A673 (cell line): ENCODE results near the gene TSEN2. TPM values are rescaled to one million over a fixed set of nuclear protein-coding genes. Genes with fewer than 3 reads are reported as not detected.
A peak's percentile ranks its signal among the peaks of the same experiment; 100 is the strongest.

ENCODE experiments used
- BruUV-seq: library from RNA; stranded (reverse); fragments of 400-500 nt; replicated peaks from 2 replicates; lab custom pipeline; 2021; lab: Mats Ljungman, UMichigan
- CTCF ChIA-PET: fragments of 300-600 bp; sonication (Branson Sonifier 250); formaldehyde crosslinking; loops from one replicate; lab custom pipeline; 2022; ENCODE audit warnings: antibody characterized with exemption; lab: Charles Lee
- POLR2A ChIA-PET: fragments of 300-600 bp; sonication (Branson Sonifier 250); formaldehyde crosslinking; loops from one replicate; lab custom pipeline; 2022; ENCODE audit warnings: antibody characterized with exemption; ENCODE audit not compliant: low non-redundant PET; lab: Charles Lee
- DNase-seq: peaks from one replicate; pipeline ENCODE4 v3.0.0-alpha.2; 2015; ENCODE audit warnings: low spot score
- H3K27ac ChIP-seq: fragments of 200-600 bp; sonication (generic); 2 replicates; pipeline ENCODE4 v1.5.1; 2016; ENCODE audit warnings: mixed run types, low read depth, mild to moderate bottlenecking, mixed read lengths, antibody characterized with exemption, low read length; ENCODE audit not compliant: poor library complexity, severe bottlenecking
- H3K27me3 ChIP-seq: fragments of 200-600 bp; sonication (generic); replicated peaks from 2 replicates; pipeline ENCODE4 v1.6.1; 2017; ENCODE audit warnings: mixed run types, low read depth, mild to moderate bottlenecking, mixed read lengths, antibody characterized with exemption, low read length; ENCODE audit not compliant: insufficient read depth, poor library complexity
- H3K36me3 ChIP-seq: fragments of 200-600 bp; sonication (generic); 2 replicates; pipeline ENCODE4 v1.6.1; 2016; ENCODE audit warnings: mixed run types, mild to moderate bottlenecking, mixed read lengths, antibody characterized with exemption, low read length; ENCODE audit not compliant: insufficient read depth, poor library complexity, severe bottlenecking
- H3K4me1 ChIP-seq: fragments of 200-600 bp; sonication (generic); 2 replicates; pipeline ENCODE4 v1.6.1; 2017; ENCODE audit warnings: mixed run types, mild to moderate bottlenecking, mixed read lengths, antibody characterized with exemption, low read length; ENCODE audit not compliant: insufficient read depth, poor library complexity, severe bottlenecking
- H3K4me3 ChIP-seq: fragments of 200-600 bp; sonication (generic); 2 replicates; pipeline ENCODE4 v1.5.1; 2016; ENCODE audit warnings: low read depth, mixed run types, mild to moderate bottlenecking, mixed read lengths, low read length; ENCODE audit not compliant: poor library complexity, severe bottlenecking
- H3K9me3 ChIP-seq: fragments of 200-600 bp; sonication (generic); 2 replicates; pipeline ENCODE4 v1.6.1; 2016; ENCODE audit warnings: mixed run types, low read depth, mild to moderate bottlenecking, mixed read lengths, antibody characterized with exemption, low read length; ENCODE audit not compliant: poor library complexity, severe bottlenecking
- CTCF ChIP-seq: fragments of 300-800, 200-600 bp; sonication (generic); conservative IDR thresholded peaks from 2 replicates; pipeline ENCODE4 v1.5.1; 2017; ENCODE audit warnings: low read depth, mild to moderate bottlenecking, antibody characterized with exemption, low read length, moderate library complexity, mixed read lengths
- EZH2 ChIP-seq: fragments of 200-600 bp; sonication (generic); IDR thresholded peaks from 2 replicates; pipeline ENCODE4 v1.6.1; 2017; ENCODE audit warnings: borderline replicate concordance, low read depth, mild to moderate bottlenecking, mixed read lengths, antibody characterized with exemption, low read length; ENCODE audit not compliant: poor library complexity, severe bottlenecking
- intact Hi-C: fragments of 100-400 bp; cut with micrococcal nuclease; formaldehyde crosslinking; loops from one replicate; pipeline ENCODE4 v1.10.0; 2022; ENCODE audit not compliant: unreplicated experiment
- total RNA-seq: library from RNA; stranded (reverse); gene quantifications from 2 replicates; pipeline ENCODE4 v1.2.3, GENCODE V29; 2021

Gene TSEN2
- total RNA-seq, 1 experiment from 2014 or later = 34.5 TPM

- TF ChIP-seq EZH2 (no peak), CTCF (no peak)
- intact Hi-C loops = no loop called here
- CTCF ChIA-PET = no interaction called here
- Histone ChIP-seq H3K27me3 (no peaks in the 10 kb centered on the region), H3K27ac (peak overlapping the region; percentile 87), H3K9me3 (no peaks in the 10 kb centered on the region), H3K4me3 (peak overlapping the region; percentile 47), H3K4me1 (peaks cover 10% of the 10 kb centered on the region), H3K36me3 (no peaks in the 10 kb centered on the region)
- POLR2A ChIA-PET = interaction anchor here (0.6 kb wide), 1 partner anchor 43 kb away, joined by 6 read pairs; no protein-coding TSS in a partner anchor
- no TSS peak for BruUV-seq
- peak; percentile 82 for DNase-seq
These were observed 69.7 kb downstream of the TSEN2 start for GRCh38 chr3:12553921-12554391.

DNA sequence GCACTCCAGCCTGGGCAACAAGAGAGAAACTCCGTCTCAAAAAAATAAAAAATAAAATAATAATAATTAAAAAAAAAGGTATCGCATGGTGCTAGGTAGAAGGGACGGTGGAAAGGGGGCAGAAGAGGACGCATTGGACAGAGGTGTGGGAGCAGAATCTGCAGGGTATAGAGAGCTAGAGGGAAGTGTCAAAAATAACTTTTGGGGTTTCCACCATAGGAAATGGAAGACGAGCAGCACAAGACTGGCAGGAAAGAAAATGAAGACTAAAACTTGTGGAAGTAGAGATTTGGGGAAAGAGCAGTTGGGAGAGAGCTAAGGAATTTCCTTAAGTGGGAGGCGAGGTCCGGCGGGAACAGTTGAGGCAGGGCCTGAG lies 72.0 kb downstream of the TSEN2 start:
- POLR2A ChIA-PET = no interaction called here
- Histone ChIP-seq H3K27me3 (no peaks in the 10 kb centered on the region), H3K4me3 (peak overlapping the region; percentile 85), H3K27ac (peak overlapping the region; percentile 94), H3K9me3 (no peaks in the 10 kb centered on the region), H3K4me1 (peaks cover 10% of the 10 kb centered on the region), H3K36me3 (no peaks in the 10 kb centered on the region)
- intact Hi-C loops = loop anchor here (5.0 kb wide), 1 partner anchor 106 kb away; the partner anchor contains the start of gene RAF1
- CTCF ChIA-PET = no interaction called here
- BruUV-seq = TSS peak; percentile 73
- no peak for TF ChIP-seq CTCF
- no peak for TF ChIP-seq EZH2
- no peak for DNase-seq

DNA sequence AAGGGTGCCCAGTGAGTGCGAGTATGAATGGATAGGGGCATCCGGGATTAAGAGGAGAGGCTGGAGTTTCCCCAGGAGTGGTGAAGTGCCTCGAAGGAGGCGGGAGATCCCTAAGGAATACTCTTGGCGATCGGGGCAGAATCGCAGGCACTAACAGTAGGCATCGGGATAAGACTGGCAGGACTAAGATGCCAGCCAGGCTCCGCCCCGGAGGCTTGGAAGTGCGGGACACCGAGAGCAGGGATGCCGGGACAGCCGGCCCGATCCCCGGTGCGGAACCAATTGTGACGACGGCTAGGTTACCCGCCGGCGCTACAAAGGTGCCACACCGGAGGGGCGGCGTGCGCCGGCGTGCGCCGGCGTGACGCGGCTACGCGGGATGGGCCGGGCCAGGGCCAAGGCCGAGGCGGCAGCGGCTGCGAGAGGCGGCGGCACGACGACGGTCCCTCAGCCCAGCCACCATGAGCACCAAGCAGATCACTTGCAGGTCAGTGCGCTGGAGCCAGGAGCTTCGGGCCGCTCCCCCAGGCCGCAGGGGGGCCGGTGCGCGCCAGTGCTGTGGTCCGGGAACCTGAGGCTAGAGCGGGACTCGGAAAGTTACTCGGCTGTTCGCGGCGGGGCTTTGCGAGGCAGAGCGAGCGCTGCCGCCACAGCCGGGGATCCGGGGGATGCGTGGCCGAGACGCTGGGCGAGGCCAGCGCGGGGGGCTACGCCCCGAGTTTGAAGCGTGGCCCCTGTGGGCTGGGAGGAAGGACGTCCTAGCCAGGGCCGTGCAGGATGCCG lies 72.6 kb downstream of the TSEN2 start, which contains the start of gene MKRN2:
Gene MKRN2 (plus strand): TSS at position 398 of the 783 bp plus-strand sequence. CDS start 64 bp downstream, at position 462.
- CTCF ChIA-PET = no interaction called here

More for the DNA sequence above, 72.6 kb downstream of the TSEN2 start, which contains the start of gene MKRN2:
- no peaks in the 10 kb centered on the region for H3K36me3 ChIP-seq
- TF ChIP-seq CTCF = no peak
- no peak for TF ChIP-seq EZH2
- peak within 1 kb of the TSS; percentile 85 for H3K4me3 ChIP-seq
- POLR2A ChIA-PET = no interaction called here
- no peaks in the 10 kb centered on the region for H3K27me3 ChIP-seq
- no peaks in the 10 kb centered on the region for H3K9me3 ChIP-seq
- H3K27ac ChIP-seq = peak within 1 kb of the TSS; percentile 94
- intact Hi-C loops = loop anchor here (5.0 kb wide), 1 partner anchor 105 kb away; the partner anchor contains the start of gene RAF1
- BruUV-seq = no TSS peak
- peaks cover 10% of the 10 kb centered on the region for H3K4me1 ChIP-seq
- DNase-seq = peak; percentile 93
